Measurements from ENCODE around the gene DNM1.
"Not testable (repeated sequence)": the region's sequence is repeated elsewhere in the genome, so short reads cannot be mapped to it uniquely, and the experiment has no call there.

Gene DNM1

DNA sequence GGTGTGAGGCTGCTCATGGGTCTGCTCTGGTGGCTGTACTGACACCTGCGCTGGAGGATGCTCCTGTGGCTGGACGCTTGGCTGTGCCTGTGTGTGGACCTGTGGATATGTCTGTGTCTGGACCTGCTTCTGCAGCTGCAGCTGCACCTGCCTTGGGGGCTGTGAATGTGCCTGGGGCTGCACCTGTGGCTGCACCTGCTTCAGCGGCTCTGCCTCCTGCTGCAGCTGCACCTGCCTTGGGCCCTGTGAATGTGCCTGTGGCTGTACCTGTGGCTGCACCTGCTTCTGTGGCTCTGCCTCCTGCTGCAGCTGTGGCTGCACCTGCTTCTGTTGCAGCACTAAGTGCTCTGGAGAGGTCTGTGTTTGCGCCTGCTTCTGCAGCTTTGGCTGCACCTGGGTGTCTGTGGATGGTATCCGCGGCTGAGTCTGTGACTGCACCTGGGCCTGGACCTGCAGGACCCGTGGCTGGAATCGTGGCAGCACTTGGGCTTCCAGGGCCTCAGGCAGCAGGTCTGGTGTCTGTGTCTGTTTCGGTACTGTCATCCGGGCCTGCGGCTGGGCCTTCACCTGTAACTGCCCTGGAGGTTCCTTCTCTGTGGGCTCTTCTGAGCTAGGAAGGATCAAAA lies 24.3 kb upstream of the DNM1 start:
- DNase-seq = no peak

DNA sequence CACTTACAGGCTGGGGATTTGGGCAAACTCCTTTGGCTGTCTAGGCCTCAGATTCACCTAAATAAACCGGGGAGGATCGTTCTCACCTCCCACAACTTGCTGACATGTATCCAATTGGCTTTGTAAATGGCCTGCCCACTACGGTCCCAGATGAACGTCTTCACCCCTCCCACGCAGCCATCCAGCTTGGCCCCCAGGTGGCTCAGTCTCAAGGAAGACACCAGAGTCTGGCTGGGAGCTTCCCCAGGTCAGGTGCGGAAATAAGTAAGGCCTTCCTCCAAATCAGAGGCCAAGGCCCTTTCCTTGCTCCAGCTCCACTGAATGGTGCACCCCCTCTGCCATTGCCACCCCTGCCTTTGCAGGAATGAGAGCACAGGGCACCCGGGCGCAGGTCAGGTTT lies 23.2 kb upstream of the DNM1 start:
- DNase-seq = no peak

DNA sequence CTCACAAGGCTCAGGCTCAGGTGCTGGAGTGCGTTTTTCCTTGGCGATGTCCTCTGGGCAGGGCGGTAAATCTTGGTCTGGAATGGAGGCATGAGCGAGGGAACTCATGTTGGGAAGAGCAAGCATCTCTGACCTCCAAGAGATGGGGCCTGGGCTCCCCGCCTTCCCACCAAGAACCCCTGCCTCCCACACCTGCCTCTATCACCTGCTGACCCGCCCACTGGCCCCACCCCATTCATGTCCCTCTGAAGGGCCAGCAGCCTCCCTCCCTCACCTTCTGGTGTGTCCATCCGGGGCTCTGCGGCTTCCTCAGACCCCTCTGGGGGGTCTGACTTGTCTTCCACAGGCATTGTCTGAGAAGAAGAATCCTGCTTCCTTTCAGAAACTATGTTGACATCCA lies 22.7 kb upstream of the DNM1 start:
- DNase-seq = no peak

DNA sequence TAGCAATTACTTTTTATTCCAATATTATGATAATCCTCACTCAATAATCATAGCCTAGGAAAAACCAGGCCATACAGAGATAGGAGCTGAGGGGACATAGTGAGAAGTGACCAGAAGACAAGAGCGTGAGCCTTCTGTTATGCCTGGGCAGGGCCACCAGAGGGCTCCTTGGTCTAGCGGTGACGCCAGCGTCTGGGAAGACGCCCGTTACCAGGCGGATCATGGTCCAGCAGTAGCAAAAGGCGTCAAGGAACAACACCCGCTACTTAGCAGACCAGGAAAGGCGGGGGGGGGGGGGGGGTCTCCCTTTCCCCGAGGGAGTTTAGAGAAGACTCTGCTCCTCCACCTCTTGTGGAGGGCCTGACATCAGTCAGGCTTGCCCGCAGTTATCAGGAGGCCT lies 21.7 kb upstream of the DNM1 start:
- DNase-seq = not testable (repeated sequence)

DNA sequence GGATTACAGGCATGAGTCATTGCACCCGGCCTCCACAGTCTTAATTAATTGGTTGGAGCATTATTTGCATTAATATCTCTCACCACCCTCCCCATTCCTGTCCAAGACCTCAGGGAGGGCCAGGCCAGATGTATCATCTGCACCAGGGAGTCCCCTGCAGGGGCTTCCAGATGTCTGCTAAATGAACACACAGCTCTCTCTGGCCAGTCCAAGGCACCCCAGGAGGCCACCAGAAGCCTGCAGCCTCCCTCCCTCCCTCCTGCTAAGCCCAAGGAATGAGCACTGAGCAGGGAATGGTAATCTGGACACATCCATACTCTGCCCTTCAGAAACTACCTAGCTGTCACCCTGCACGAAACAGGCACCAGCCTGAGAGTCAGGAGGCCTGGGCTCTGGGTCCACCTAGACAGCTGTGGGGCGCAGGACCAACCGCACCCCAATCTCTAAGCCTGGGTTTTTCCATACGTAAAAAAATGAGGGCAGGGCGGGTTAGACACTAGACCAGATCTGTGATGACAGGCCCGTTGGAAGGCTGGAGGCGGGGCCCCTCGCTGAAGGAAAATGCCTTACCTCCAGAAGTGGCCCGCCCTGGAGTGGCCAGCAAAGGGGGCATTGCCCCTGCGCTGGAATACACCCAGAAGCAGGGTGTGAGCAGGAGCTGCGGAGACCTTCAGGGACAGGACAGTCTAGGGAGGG lies 20.1 kb upstream of the DNM1 start:
- no peak for DNase-seq

DNA sequence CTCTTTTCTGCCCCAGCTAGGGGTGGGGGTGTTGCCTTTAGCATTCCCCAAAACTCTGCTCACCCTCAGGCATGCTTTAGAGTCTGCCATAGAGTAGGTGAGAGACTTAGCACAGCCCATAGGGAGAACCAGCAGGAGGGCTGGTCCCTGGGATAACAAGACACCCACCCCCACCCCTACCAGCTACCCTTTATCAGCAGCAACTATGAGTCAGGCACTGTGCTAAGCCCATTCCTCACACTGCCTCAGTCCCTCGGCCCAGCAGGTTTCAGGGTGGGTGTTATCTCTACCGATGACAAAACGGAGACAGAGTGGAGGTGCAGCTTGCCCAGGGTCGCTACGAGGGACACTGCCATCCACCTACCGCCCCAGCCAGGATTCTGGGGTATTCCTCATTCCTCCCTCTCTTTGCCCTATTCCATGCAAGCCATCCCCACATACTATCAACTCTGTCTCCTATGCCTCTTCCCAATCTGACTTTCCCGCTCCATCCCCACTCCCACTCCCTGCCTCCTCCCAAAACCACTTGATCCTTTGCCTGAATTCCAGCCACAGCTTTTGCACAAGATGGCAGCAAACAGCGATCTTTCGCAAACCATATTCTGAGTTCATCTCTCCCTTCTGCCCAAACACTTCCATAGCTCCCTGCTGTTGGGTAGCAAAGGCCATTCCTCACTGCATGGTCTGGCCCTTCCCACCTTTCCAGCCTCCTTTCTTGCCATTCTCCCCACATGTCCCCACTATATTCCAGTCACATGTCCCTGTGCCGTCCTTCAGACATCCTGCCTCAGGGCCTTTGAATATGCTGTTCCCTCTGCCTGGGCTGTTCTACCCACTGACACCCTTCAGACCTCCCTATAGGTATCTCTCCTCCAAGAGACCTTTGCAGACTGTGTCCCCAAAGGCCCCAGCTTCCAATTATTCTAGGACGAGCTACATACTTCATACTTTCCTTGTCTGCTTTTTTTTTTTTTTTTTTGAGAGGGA lies 16.9 kb upstream of the DNM1 start:
- no peak for DNase-seq

DNA sequence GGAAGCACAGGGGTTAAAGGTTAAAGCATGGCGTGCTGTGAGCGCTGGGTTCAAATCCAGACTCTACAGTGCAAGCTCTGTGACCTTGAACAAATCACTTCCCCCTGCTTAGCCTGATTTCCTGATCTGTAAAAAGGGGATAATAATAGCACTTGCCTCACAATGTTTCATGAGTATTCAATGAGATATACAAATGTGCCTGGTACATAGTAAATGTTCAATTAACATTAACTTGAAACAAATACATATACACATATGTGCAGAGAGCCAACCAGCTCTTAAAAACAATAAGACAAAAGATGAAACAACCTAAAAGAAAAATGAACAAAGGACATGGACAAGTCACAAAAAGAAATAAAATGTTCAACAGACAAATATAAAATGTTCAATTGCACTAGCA lies 15.8 kb upstream of the DNM1 start:
- no peak for DNase-seq

DNA sequence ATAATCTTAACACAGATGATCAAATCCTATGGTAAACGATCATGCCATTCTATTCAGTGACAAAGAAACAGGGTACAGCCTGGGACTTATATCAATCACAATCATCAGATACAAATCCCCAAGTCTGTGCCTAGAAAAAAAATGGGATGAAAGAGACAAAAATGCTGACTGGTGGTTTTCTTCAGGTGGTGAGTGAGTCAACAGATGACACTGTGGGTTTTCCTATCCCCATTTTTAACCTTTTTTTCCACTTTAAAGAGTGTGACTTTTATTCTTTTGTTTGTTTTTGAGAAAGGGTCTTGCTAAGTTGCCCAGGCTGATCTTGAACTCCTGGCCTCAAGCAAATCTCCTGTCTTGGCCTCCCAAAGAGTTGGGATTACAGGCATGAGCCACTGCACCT lies 15.0 kb upstream of the DNM1 start:
- no peak for DNase-seq

DNA sequence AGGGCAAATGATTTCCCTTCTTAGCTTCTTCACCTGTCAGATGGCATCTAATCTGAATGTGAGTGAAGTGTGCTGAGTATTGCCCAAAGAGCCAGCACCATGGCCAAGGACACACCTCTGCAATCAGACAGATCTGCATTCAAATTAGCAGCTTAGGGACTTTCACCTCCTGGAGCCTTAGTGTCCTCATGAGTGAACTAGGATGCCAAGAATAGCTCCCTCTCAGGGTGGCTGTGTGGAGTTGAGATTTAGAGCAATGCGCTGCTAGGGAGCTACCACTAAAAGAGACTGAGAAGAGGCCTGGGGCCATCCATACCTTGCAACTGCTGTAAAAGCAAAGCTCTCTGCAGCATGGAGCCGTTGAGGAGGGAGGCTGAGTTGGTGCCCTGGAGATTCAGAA lies 13.2 kb upstream of the DNM1 start:
- no peak for DNase-seq

DNA sequence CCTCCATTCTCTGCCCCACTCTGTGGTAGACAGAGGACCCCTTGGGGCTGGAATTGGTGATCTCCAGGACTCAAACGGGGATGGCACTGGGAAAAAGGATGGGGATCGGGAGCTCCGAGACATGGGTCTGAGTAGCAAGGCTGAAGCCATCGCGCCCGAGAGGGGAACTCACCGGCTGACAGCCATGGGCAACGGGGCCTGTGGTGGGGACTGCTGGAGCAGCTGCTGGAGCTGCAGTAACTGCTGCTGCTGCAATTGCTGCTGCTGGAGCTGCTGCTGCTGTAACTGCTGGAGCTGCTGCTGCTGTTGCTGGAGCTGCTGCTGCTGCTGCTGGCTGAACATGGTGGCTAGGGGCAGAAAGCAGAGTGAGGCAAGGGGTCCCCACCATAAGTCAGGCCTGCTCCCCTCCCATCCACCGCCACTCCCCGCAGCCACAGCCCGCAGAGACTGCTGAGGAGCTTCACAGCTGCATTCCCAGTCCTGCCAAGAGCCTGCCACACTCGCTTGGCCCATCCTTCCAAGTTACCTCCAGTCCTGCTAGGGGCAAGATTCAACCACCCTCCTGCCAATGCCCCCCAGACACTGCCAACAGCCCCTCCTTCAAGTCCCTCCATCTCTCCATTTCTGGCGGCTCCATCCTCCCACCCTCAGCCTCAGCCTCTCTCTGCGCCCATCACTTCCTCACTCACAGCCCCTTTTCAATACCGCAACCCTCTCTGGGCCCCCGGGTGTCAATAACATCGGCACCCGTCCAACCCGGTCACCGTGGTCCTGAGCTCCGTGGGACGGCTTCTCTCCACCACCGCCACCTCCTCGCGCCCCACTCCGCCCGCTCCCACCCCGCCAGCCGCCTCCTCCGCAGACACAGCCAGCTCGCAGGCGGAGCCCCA lies 12.4 kb upstream of the DNM1 start:
- DNase-seq = no peak

DNA sequence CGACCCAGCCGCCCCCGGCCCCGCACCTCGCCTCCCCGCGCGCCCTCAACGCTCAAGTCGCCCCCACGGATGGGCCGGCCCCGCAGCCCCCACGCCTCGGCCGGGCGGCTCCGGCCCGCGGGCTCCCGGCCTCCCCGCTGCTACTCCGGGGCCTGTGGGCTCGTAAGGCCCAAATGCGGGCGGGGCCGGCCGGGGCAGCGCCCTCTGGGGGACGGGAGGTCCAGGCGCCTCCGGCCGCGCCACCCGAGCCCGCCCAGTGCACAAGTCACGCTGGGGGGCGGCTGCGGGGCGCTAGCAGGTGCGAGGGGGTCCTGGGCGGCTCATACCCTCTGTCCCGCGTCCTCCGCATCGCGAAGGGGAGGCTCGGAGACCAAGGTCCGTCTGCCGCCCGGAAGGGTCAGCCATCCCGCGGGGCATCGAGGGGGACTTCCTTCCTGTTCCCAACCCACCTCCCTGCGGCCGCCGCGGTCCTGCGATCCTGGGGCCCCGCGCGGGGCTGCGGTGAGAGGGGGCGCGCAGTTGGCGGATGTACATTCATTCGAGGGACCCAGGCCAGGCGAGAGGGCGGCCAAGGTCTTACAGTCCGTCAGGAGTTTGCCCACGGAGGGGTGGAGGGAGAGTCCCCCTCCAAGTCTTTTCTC lies 11.7 kb upstream of the DNM1 start, which contains the start of gene CIZ1:
CIZ1 (minus strand) TSS at position 167 of the 641 bp plus-strand sequence. CDS start 715 bp downstream, outside the sequence.
- DNase-seq = peak; percentile 66 to 77

DNA sequence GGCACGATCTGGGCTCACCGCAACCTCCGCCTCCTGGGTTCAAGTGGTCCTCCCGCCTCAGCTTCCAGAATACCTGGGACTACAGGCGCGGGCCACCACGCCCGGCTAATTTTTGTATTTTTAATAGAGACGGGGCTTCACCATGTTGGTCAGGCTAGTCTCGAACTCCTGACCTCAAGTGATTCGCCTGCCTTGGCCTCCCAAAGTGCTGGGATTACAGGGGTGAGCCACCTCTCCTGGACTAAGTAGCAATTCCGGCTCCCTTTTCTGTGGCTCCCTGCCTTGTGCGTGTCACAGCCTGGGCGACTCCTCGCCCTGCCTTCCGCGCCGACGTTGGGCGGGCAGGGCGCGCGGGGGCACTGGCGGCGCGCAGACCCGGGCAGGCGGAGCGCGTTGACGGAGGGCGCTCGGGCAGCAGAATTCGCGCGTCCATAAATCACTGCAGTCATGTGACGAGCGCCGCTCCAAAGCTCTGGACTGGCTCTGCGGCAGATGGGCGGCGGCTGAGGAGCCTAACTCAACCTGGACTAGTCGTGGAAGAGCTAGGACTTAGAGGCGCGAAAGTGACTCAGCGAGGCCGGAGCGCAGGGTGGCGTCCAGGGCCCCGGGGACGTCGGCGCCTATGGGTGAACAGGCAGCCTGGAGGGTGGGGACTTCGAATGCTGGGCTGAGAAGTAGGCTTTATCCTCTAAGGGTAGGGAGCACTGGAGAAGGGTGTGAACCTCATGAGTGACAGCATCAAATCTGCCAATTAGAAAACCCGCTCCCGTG lies 10.4 kb upstream of the DNM1 start:
- no peak for DNase-seq

DNA sequence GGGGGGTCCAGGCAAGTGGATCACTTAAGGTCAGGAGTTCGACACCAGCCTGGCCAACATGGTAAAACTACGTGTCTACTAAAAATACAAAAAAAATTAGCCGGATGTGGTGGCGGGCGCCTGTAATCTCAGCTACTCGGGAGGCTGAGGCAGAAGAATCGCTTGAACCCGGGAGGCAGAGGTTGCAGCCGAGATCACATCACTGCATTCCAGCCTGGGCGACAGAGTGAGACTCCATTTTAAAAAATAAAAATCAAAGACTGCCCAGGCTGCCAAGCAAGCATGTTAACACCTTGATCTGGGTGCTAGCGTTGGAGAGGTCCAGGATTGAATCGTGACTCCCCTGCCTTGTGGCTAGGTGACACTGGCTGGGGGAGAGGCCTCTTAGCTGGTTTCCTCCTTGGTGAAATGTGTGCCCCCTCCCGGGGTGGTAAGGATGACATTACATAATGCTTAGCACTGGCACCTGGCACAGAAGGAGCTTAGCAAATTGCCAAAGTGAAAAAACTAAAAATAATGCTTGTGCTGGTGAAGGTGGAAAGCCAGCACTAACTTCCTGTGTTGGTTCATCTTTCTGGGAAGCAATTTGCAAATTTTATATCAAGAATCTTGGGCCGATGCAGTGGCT lies 9.6 kb upstream of the DNM1 start:
- DNase-seq = no peak

DNA sequence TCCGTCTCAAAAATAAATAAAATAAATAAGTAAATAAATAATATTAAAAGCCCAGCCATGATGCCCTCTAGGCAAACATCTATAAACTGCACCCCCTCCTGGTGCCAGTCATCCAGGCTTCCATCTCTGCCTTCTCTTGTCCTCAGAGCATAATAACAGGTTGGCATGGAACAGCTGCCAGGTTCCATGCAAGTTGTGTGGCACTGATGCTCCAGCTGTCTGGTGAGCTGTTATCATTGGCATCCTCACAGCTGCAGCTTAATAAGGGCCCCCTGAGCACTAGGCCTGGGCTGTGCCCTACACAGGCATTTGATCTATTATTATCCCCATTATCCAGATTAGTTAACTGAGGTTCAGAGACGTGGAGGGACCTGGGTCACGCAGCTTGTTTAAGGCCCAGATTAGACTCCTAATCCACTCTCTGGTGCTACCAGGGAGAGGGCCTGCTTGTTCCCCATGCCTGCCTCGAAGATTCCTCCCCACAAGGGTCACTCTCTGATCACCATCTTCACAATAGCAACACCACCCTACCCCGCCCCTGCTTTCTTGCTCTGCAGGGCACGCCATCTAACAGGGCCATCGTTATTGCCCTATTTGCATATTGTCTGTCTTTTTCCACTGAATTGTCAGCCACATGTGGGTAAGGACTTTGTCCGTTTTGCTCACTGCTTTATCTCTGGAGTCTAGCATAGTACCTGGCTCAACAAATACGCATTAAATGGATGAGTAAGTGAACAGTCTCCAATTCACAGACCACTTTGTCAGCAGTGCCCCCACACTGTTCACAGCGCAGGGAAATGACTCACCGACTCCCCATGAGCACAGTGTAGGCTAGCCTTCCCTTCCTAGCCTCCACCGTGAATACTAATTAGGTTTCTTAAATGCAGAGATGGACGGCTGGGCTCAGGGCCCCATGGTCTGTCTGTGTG lies 1.5 kb upstream of the DNM1 start:
- DNase-seq = no peak

DNA sequence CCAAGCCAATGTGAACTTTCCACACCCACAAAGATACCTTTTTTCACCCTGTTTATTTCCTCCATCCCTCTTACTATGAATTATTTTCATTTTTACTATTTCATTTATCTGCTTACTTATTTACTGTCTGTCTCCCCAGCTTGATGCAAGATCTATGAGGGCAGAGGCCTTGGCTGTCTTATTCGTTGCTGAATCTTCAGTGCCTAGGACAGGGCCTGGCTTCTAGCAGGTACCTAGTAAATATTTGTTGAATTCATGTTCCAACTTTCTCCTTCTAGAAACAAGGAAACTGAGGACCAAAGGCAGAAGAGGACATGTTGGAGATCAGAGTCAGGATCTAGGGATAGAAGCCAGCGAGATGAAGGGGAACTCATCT lies 543 bp upstream of the DNM1 start:
- DNase-seq = no peak

DNA sequence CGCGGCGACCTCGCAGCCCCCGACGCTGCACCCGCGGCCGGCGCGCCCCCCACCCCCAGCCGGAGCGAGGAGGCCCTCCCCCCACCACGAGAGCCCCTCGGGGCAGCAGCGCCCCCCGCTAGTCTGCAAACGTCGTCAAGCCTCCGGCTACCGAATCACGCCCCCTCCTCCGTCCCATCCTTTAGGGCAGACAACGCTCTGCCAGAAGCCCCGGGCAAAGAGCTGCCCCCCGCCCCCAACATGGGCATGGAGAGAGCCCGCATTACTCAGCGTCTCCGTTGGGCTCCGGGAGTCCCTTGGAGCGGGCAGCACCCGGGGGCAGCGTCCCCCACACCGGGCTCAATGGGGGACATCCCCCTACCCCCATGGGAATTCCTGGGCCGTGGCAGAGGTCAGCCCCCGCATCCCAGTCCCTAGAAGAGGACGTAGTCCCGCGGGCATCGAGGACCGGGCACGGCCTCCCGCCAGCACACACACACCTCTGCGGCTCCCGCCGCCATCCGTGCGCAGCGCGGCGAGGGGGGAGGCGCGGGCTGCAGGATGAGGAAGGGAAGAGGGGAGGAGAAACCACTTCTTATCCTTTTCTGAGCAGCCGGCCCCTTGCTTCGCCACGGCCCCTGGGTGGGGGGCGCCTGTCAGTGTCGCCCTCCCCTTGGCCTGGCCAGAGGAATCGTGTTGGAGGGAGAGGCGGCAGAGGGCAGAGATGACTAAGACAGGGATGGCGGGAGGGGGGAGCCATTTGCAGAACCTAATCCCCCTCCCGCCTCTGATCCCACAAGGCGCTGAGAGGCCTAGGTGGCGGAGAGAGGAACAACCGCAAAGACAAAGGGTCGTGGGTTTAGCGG lies 750 bp downstream of the DNM1 start:
- peak in 1 of 2 experiments; percentile 19 for DNase-seq

DNA sequence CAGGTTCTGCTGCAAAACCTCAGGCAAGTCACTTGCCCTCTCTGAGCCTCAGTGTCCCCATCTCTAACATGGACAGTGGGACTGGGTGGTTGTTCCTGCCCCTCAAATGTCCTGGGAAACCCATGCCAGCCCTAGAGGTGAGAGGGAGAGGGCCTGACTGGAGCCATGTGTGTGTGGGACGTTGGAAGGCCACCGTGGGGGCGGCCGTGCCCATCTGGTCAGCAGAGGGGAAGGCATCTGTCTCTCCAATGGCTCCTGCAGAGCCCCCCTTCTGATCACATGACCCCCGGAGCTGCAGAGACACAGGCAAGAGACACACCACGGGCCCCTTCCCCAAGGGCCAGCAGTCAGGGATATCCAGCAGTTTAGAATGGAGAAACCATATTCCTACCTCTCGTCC lies 1.7 kb downstream of the DNM1 start:
- DNase-seq = no peak

DNA sequence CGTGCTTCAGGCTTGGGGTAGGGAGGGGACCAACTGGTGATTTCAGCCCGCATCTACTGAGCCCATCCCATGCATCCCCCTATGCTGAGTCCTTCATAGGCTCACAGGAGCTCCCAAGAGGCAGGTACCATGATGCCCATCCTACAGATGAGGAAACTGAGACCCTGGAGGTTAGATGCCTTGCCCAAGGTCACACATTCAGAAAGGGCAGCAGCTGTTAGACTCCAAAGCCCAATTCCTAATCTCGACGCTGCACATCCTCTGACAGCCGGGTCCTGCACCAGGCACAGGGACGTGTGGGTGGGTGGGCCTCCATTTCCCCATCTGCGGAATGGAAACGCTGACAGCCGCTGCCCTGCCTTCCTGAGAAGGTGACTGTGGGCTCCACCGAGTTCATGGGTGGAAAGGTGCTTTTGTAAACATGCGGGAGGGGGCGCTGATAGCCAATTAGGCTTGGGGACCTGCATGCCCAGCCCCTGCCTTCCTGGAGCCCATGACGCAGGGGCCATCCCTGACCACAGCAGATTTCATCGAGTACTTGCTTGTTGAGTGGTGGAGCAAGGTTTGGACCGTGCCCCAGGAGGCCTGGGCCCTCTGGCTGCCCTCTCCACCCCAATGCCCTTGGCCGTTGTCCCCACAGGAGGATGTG lies 2.2 kb downstream of the DNM1 start:
- DNase-seq = no peak
